H54 (cell line): Measurements from ENCODE around the gene GRK5.

Experiments used
- DNase-seq: peaks from one replicate; pipeline ENCODE4 v3.0.0; 2011; ENCODE audit warnings: low spot score, mixed read lengths; ENCODE audit not compliant: insufficient read length
- FAIRE-seq: peaks from 3 replicates; lab custom pipeline; 2011; peaks lifted over from hg19 to GRCh38; lab: Jason Lieb, UNC
- POLR2A ChIP-seq: IDR thresholded peaks from 2 replicates; pipeline ENCODE4 v1.6.1; 2011; ENCODE audit warnings: low read depth, mild to moderate bottlenecking, low read length

The GRK5 gene

DNA sequence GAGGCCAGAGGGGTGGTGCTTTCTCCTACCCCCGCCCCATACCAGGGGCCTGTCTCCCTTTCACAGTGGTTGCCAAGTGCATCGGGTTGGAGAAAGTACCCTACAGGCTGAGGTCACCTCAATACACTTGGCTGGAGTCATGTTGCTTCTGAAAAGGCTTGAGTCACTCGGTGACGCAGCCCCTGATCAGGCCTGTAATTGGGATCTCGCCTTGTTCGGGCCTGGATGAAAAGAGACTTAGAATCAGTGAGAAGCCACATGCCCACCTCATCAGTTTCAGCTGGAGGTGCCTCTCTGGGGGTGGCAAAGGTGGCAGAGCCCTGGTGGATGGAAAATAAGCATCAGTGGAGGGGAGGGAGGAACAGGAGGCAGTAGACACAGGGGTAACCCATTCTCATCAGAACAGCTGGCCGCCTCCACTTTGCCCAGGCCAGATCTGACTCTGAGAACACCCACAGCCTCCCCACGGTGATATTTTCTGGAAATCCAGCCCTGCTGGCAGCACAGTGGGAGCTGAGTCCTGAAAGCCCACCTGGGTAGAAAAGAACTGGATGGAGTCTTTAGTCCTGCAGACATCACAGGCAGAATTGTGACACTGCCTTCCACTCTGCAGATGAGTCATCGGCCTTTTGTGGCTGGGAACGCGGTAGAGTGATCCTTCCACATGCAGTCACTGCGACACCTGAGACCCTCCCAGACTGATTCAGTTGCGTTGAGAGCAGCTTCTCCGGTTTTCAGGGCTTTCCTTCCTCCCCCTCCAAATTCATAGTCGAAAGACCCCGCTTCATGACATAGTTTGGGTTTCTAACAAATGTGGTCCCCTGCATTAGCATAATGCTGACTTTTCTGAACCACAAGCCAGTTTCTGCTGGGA, 108.0 kb downstream of the GRK5 start:
- no peak for FAIRE-seq
- DNase-seq, result peak; percentile 79
- TF ChIP-seq POLR2A, result 0 out of 2 replicates have a peak, but pooled peaks have one; percentile 19

DNA sequence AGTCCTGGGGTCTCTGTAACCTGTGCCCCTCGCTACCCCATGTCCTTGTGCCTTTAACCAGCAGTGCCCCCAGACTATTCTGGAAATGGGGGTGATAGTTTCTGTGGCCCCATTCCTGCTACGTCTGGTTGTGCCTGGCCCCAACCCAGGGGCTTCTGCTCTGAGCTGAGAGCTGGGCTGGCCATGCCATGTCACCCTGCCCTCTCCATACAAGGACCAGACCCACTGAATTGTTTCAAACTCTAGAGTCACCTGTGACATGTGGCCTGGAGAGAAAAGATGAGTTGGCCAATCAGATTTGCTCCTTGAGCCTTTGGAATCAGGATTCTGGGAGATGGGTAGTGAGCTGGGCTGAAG, 108.6 kb downstream of the GRK5 start:
- no peak for FAIRE-seq
- TF ChIP-seq POLR2A, result no peak
- DNase-seq, result no peak

DNA sequence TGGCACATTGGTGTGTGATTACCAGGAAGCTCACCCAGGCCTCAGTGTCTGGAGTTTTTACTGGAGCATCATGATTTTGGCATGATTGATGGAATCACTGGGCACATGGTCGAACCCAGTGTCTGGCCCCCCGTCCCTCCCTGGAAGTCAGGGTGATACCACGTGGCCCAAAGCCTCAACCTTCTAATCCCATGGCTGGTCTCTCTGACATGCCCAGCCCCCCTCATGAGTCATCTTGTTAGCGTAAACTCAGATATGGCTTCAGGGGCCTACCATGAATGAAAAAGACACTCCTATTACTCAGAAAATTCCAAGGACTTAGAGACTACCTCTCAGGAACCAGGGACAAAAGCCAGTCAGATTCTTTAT, 109.3 kb downstream of the GRK5 start:
- no peak for TF ChIP-seq POLR2A
- FAIRE-seq (no peak), DNase-seq (peak; percentile 52)

DNA sequence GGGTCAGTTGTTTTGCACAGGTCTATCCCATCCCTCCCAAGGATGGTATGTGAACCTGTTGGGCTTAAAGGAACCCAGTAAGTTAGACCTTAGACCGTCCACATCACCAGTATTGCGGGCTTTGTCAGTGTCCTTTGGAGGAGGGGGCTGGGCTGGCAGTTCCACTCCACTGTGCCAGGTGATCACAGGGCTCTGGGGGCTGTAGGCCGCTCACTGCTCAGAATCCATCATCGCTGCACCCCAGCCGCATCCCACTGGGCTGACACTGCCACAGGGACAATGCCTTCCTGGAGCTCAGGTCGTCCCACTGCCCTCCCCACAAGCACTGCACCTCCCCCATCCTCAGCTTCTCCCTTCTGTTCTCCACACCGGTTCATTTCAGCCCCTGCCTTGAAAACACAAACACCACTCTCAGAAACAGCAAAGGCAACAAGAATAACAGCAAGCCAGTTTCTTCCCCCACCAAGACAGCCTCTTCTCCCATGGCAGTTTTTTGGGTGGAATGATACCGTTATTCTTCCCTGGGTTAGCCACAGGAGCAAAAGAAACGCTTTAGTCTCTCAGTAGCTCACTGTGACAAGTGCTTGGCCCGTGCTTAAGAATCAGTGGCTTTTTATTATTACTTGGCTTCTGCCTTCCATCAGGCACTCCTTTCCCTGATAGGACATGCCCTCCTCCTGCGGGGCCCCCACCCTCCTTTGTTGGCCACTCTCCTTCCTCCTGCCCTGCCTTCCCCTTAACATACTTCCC, 111.2 kb downstream of the GRK5 start:
- FAIRE-seq (no peak), DNase-seq (no peak)
- no peak for TF ChIP-seq POLR2A

DNA sequence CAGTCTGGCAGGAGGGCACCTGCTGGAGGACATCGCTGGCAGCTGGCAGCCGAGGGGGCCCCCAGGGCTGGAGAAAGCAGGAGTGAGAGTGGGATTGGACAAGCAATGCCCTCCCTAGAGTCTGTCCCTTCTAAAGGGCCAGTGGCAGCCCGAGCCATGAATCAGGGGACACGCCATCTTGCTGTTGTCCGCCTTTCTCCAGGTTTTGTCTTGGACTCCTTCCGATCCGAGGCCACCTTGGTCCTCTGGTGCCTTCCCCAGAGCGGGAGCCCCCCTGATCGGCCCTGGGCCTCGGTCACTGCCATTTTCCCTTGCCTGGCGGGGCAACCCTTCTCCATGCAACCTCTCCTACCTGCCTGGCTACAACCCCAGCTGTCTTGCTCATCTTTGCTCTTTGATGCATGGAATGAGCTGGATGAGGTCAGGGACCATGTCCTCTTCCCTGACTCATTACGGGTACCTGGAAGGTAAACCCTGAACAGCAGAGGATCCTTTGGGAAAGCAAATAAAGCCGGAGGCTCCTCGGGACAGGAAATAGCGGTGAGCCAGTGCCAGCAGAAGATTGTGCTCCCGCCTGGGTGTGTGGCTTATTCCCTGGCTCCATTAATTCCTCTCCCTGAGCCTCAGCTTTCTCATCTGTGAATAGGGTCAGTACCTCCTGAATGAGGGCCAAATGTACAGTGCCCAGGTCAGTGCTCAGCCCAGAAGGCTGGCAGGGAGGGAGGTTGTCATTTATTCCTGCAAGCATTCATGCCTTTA, 112.0 kb downstream of the GRK5 start:
- no peak for FAIRE-seq
- DNase-seq, result no peak
- no peak for TF ChIP-seq POLR2A

DNA sequence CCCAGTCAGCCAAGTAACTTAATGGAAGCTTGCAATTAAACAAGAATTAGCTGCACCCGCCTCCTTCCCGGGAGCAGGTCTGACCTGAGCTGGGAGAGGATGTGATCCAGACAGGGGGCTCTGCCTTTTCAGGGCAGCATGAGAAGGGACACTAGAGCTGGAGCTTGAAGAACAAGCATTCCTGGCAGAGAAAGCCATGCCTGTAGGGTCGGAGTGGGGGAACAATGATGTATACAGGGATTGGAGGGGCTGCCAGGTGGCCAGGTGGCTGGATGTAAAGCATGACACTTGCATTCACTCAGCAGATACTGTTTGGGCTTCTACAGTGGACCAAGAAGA, 112.5 kb downstream of the GRK5 start:
- no peak for FAIRE-seq
- no peak for TF ChIP-seq POLR2A

DNA sequence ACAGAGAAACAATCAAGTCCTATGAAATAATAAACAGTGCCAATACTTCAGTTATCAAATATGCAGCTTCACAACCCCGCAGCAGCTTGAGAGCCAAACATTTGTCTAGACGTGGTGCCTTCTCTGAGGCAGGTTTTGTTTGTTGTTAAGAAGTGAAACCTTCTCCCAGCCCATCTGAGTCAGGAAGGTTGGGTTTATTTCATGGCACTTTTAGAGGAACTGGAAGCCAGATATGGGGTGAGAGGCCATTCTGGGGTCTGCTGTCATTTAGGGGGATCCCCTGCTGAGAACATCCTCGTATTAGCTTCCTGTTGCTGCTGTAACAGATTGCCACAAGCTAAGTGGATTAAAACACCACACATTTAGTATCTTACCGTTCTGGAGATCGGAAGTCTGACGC, 113.6 kb downstream of the GRK5 start:
- DNase-seq, result no peak
- TF ChIP-seq POLR2A, result no peak
- FAIRE-seq, result no peak

More for the DNA sequence above, 112.5 kb downstream of the GRK5 start:
- no peak for DNase-seq

DNA sequence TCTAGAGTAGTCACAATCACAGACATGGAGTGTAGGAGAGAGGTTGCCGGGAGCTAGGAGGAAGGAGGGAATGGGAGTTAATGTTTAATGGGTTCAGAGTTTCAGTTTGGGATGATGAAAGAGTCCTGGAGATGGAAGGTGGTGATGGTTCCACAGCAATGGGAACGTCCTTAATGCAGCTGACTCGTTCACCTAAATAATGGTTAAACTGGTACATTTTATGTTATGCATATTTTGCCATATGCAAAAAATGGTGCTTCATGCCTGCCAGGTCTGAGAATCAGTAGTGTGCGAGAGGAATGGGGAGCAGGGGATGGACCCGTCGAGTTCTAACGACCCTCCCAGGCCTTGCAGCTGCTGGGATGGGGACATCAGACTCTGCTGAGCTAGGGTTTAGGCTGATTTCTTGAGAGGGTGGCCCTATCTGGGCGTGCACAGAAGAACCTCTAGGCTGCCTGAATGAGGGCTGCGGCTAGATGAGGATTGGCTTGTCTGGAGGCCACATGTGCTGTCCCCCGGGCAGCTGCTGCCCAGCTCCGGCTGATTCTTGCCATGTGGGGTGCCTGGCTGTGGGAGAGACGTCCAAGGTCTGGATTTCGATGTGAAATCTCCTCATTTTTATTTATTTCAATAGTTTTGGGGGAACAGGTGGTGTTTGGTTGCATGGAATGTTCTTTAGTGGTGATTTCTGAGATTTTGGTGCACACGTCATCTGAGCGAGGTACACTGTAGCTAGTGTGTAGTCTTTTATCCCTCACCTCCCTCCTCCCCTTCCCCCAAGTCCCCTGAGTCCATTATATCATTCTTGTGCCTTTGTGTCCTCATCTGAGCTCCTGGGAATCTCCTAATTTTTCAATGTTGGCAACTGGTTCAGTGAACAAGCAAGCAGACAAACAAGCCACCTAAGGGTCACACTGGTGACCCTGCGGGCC, 116.0 kb downstream of the GRK5 start:
- FAIRE-seq (no peak), DNase-seq (no peak)
- TF ChIP-seq POLR2A, result no peak

DNA sequence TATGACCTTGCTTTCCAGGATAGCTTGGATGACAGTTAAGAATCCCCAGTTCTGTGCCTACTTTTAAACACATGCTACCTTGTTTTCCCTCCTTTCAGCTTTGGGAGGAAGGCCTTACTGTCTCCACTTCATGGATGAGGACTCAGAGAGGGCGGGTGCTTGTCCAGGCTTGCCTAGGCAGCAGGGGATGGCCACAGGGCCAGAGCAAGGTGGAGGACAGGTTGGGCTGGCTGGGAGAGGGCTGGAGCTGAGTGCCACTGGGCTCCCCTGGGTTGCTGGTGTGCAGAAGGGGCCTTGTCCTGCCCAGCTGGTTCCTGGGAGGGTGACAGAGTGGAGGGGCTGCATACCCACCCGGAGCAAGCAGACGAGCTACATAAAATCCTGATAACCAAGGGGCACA, 117.8 kb downstream of the GRK5 start:
- no peak for TF ChIP-seq POLR2A
- no peak for DNase-seq
- FAIRE-seq, result no peak

DNA sequence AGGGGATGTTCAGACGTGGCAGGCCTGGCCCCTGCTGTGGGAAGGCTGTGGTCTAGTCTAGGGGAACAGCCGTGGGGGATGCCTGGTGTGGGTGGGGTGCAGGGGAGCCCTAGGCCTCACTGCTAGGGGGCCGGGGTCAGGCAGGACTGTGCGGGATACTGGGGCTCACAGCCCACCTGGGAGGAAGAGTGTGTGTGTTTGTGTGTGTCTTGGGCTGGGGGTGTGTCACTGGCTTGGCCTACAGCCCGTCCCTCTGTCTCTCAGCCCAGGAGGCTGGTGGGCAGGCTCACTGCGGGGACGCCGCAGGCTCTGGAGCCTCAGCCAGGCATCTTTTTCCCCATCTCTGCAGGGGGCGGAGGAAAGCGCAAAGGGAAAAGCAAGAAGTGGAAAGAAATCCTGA, 118.8 kb downstream of the GRK5 start:
- FAIRE-seq (no peak), DNase-seq (no peak)
- no peak for TF ChIP-seq POLR2A

DNA sequence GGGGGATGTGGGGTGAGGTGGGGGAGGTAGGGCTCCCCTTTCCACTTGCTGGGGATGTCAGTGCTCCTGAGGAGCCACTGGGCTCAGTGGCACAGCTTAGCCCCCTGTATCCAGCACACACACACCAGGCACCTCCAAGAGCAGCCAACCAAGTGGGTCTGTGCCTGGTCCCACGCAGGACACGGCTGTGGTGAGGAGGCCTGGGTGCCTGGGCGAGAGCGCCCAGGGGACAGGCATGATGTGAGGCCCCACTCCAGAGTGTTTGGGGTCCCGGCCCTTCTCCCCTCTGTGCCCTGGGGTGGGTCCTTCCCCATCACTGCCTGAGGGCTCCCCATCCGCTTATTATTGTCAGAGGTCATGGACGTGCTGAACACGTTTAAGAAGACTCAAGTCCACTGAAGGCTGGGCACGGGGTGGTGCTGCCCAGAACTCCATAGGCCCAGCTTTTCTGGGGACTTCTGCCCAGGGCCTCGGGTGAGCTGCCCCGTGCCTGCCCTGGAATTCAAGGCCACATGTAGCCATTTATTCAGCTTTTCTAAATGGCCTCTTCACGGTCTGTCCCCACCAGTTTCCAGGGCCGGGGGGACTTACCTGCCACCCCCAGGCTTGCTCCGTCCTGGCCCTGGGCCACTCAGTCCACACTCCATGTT, 119.8 kb downstream of the GRK5 start:
- no peak for TF ChIP-seq POLR2A
- FAIRE-seq (no peak), DNase-seq (no peak)

DNA sequence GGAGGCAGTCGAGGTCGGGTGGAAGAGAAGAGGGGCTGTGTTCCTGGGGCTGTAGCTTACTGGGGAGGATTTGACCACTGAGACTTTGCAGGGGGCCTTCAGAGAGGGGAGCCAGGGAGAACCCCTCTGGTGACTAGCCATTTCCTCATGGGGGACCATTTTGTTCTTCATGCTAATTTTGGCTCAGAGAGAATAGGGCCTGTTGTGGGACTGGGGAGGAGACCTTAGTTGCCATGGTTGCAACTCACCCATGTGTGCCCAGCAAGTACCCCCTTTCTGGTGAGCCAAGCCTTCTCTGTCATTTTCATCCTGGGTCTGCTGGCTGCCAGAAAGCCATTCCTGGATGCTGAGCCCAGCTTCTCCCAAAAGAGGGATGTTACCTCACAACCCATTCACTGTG, 120.9 kb downstream of the GRK5 start:
- FAIRE-seq, result no peak
- no peak for TF ChIP-seq POLR2A
- DNase-seq, result no peak

DNA sequence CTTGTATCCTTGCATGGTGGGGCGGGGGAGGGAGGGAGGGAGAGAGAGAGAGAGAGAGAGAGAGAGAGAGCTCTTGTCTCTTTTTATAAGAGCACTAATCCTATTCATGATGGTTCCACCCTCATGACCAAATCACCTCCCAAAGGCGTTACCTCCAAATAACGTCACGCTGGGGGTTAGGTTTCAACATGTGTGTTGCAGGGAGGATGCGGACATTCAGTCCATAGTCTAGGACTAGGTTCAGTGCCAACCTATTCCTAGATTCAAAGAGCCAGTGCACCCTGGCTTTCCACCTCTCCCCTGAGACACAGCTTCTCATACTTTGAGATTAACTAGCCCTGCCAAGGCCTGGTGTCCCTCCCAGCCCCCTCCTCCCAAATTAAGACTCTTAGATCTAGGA, 123.0 kb downstream of the GRK5 start:
- FAIRE-seq (no peak), DNase-seq (no peak)
- no peak for TF ChIP-seq POLR2A
